Activated CD4-positive, alpha-beta T cell treated with anti-CD3 and anti-CD28 coated beads, Interleukin-2, amount 50 U/mL, for 48 hours (primary cell): Measurements from ENCODE around the gene FHIT.
"Not testable (repeated sequence)": the region's sequence is repeated elsewhere in the genome, so short reads cannot be mapped to it uniquely, and the experiment has no call there.

Source experiments
- DNase-seq, 2 experiments: peaks; one replicate each; pipeline ENCODE4 v3.0.0-alpha.2; 2020

The FHIT gene

DNA sequence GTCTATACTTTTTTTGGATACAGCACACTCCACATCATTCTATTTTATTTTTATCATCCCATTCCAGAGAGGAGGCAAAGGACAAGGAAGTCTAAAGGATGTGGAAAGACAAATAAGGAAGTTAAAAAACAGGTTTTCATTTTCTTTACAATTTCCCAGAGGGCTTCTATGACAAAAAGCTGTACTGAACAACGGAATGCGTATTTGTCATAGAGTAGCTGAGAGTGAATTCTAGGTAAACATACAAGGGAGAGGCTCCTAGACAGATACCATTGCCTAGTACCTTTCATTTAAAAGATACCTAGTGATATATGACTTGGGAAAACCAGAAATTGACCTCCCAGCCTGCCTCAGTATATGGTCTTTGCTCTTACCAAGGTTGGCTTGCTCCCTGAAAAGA is 341.7 kb downstream of the FHIT start:
- no peak for DNase-seq

DNA sequence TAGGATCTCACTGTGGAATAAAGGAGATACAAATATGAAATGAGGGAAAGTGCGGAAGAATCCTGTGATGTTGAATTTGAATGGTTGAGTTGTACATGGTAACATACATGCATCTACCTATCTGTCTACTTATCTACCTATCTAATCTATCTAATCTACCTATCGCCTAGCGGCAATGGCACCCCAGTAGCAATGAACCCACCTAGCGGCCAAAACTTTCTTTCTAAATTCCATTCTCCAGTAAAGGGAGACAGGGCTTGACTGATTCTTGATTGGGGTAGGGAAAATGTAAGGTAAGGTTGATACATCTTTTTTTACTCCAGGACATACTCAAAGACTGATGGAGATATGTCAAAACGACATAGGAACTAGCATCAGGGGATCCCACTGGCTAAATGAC is 345.0 kb downstream of the FHIT start:
- no peak for DNase-seq

DNA sequence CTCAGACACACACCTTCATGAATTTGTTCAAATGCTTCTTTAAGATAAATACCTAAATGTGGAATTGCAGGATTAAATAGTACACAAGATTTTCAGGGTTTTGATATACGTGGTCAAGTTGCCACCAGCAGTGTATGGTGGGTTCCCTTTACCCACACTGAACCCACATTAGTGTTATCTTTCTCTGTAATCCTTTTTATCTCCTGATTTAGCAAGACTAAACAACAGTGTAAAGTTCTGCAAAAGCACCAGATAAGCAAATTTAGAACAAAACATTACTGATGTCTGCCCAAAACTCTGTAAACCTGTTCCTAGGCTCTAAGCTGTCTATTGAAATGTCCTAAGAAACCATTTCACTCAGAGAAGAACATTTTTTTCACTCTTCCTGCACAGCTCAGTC is 352.9 kb downstream of the FHIT start:
- no peak for DNase-seq

DNA sequence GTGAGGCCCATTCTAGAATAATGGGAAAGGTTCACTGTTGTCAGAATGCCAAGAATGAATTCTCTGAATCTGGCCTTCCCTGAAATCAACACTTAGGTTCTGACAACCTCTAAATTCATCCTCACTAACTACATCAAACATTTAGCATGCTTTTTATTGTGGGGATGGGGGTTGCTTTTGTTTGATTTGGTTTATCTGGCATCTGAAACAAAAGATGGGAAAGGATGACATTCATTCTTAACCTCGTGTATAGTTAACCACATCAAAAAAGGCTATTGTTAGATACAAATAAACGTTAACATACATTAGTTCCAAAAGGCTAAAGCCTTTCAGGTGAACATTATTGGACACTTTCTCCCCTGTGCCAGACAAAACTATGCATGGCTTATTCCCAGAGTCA is 357.3 kb downstream of the FHIT start:
- DNase-seq = no peak

DNA sequence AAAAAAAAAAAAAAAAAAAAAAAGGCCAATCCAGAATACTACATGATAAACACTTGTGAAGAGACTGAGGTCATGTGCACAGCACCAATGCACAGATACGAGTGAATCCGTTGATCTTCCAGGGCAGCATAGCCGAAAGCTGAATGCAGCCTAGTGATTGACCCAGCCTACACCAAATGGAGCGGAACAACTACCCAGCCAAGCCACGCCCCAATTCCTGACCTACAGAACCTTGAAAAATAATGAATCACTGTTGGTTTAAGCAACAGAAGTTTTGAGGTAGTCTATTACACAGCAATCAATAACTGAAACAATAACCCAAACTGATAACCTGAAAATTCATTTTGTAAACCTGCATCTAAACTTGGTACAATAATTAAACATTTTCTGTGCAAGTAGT is 361.0 kb downstream of the FHIT start:
- DNase-seq = no peak

DNA sequence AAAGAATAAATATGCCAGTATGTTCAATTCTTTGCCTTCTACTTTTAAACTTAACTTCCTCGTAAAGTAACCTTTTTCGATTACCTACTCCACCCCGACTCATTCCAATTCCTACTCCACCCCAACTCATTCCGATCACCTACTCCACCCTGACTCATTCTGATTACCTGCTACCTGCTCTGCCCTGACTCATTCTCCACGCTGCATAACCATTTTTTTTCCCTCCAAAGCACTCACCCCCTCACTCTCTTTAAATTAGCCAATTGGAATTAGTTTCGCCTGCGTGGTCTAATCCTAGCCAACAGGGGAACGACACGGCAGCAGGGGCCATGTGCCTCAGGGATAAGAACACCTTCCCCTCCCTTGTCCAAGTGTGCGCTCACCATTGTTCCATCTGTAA is 362.3 kb downstream of the FHIT start:
- DNase-seq = not testable (repeated sequence)

DNA sequence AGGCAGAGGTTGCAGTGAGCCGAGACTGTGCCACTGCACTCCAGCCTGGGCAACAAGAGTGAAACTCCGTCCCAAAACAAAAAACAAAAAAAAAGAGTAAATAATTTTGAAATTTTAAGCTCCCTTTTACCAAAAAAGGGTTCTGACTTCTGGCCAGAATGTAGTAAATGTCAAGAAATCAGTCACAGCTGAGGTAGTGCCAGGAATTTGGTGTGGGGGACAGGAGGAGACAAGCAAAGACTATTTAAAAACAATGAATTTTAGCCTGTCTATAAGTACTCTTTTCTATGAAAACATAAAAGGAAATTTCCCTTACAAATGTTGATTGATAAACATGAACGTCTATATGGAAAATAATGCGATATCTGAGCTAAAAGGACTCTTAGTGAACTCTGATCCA is 363.7 kb downstream of the FHIT start:
- DNase-seq = no peak

DNA sequence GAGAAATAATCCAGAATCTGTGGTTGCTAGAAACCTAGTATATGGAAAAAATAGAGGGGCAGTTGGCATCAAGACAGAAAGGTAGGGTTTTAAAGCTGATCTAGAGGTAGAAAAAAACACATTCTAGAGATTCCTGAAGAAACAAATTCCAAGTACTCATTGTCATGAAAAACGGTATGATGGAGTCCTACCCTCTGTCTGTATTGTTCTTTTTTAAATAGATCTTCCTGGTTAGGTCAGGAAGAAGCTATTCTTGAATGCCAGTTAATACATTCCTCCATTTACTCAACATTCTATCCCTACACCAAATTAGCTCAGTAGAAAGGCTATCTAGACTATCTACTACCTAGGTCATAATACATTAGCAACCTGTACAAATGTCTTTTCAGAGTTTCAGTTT is 364.7 kb downstream of the FHIT start:
- no peak for DNase-seq

DNA sequence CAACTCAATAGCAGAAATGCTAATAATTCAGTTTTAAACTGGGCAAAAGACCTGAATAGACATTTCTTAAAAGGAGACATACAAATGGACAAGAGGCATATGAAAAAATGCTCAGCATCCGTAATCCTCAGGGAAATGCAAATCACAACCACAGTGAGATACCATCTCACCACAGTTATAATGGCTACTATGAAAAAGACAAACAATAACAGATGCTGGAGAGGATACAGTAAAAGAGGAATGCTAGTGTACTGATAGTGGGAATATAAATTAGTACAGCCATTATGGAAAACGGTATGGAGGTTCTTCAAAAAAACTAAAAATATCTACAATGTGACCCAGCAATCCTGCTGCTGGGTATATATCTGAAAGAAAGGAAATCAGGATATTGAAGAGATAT is 367.2 kb downstream of the FHIT start:
- DNase-seq = no peak

DNA sequence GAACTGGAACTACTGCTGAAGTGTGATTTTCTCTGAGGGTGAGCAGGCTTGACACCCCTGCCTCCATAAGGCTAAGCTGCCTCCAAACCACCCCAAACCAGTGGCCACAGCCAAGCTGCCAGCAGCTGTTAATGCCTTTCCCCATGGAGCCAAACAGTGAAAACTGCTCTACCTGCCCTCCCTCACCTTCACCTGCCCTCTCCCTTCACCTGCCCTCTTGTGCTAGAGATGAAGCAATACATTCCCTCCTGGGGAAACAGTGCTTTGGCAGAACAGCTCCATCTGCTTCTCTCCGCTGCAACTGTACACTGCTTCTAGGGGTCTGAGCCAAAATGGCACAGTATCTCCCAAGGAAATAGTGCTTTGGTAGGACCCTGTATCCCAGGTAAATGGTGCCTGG is 374.1 kb downstream of the FHIT start:
- no peak for DNase-seq

DNA sequence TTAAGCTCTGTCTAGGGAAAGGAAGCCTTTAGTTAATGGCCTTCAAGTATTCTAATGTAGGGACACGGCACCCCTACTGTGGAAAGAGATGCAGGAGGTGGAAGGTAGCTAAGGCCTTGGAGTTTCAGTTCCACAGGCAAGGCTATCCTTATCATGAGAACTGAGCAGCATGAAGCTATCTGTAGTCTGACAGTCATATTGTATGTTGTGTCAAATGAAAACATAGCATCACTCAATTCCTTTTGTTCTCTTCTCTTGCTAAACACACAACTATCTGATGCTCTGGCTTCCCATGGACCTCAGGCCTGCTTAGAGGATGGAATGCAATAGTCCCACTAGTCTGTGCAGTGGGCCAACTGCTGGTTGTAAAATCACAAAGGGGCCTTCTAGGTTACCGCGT is 380.9 kb downstream of the FHIT start:
- no peak for DNase-seq

DNA sequence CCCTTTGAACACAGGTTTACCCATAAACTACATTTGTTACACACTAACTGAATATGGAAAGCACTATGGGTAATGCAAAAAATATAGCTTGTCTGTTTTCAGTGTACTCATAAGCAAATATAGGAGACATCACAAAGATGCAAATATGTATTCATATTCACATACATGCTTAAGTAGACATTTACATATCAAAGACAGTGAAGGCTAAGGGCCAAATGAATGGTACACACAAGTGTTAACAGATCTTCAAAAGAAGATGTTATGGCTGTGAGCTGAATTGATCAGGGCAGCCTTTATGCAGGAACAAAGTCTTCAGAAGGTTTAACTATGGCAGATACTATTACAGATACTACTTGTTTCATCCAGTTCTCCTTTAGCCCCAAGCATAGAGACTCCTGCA is 384.1 kb downstream of the FHIT start:
- DNase-seq = no peak

DNA sequence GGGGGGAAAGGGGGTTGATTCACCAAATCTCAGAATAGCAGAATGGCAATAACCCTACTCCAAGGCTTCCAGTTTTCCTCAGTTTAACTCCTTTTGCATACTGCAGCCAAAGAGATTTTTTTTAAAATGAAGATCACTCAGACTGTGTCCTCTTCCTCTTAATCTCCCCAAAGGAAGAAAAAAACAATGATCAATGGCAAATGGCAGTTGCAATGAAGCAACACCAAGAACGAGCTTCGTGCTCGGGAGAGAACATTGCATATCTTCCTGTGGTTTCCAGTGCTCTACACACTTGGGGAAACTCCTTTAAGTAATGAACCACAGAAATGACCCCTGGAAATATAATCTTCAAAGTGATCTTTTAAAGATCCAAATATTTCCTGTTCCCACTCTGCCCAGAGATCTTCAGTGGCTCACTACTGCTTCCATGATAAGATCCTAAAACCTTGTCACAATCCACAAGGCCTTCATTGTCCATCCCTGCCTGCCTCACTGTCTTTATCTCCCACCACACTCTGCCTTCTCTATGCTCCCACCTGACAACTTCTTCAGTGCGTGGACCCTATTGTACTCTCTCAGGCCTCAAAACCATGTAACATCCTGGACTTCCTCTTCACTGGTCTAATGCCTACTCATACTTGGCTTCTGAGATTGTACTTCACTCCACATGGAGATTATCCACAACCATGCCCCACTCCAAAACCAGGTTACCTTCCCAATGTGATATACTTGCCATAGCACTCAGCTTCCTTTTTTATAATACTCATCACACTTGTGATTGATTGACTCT is 394.8 kb downstream of the FHIT start:
- DNase-seq = no peak

DNA sequence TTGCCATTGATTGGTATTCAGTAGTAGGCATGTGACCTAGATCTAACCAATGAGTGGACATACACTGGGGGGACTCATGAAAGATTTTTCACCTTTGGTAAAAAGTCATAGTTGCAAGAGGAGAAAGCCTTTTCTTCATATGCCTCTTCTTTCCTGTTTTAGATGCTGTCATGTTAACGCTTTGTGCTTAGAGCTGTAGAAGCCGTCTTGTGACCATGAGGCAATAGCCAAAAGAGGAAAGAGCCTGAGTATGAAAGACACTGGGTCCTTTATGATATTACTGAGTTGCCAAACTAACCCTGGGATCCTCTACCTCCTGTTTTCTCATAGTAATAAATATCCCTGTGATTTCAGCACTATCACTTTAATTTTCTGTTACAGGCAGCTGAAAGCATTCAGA is 396.0 kb downstream of the FHIT start:
- DNase-seq = no peak

DNA sequence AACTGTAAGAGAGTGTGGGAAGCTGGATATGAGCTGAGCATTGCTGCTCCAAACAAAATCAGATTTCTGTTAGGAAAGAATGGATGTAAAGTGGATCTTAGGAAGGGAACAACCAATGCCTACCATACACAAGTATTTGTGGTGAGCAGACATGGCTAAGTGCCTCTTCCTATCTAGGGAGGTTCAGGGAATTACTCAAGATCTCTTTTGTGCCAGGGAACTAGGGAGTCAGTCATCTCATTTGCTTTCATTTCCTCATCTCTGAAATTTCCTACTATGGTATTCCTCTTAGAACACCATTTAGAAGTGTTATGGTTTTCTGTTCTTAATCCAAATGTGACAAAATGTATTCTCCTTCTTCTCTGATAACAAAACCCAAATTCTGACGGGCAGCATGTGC is 396.5 kb downstream of the FHIT start:
- no peak for DNase-seq

DNA sequence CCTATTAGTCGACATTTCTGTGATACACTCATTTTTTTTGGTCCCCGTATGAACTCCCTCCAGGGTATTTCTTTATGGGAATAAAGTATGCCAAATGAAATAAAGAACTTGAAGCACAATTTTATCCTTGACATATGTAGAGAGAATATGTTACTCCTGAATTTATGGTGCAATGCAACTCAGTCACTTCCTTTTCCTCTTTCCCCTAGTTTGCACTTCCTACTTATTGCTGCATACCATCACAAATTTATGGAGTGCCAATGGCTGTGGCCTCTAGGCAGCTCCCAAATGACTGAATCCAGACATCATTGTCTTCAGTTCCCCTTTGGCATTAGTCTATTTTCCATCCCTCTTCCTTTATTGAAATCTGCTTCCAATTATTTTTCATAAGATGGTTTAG is 403.5 kb downstream of the FHIT start:
- DNase-seq = no peak

DNA sequence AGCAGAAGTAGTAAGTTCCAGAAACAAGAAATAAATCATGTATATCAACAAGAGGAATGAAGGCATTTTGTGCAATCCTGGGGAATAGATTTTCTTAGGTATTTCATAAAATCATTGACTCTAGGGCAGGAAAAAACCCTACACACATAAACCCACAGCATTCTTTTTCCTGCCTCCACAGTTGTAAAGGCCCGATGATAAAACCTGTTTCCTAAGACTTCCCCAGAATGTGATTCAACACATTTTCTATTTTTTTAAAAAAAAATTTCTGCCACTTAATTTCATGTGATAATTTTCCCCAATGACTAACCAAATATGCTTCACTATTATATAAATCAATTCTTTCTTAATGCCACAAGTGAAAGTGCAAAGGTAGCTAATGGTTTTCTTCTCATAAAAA is 407.0 kb downstream of the FHIT start:
- DNase-seq = no peak

DNA sequence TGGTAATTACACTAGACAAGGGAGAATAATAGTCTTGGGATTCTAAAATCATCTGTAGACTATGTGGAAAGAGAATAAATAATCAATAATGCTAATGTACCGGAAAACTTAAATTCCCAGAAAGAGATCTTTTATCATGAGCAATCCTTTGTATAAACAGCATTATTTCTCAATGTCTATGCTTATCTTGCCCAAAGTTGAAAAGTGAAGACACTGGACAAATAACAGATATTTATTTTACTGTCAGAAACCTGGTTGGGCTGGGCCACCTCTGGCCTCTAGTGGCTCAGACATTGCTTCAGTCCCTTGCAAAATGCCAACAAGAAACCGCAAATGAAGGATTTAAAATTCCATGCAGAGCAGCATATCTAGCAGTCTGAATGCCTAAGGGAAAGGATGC is 409.9 kb downstream of the FHIT start:
- no peak for DNase-seq

DNA sequence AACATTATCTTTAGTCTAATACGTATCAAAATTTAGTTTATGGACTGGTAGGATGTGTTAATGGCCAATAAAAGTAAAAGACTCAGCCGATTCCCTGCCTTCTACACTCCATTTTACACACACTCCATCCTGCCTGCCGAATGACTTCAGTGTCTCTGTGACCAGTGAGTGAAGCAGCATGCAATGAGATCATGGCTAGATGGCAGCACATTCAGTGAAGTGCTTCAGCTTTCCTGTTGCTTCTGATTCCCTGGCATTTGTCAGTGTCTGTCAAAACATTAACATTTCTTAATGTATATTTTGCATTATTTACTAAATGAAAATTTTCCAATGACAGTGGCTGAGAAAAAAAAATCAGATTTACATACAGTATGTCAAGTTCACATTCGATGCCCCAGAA is 412.0 kb downstream of the FHIT start:
- no peak for DNase-seq

DNA sequence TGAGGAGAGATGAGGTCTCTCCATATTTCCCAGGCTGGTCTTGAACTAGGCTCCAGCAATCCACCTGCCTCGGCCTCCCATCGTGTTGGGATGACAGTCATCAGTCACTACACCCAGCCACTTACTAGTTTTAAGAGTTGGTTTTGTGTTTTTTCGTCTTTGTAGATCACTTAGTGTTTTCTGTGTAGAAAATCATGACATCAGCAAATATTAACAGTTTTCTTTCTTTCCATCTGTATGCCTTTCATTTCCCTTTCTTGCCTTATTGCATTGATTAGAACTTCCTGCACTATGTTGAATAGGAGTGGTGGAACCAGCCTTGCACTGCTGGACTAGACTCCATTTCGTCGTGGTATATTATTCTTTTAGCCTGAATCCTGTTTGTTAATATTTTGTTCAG is 415.5 kb downstream of the FHIT start:
- no peak for DNase-seq

DNA sequence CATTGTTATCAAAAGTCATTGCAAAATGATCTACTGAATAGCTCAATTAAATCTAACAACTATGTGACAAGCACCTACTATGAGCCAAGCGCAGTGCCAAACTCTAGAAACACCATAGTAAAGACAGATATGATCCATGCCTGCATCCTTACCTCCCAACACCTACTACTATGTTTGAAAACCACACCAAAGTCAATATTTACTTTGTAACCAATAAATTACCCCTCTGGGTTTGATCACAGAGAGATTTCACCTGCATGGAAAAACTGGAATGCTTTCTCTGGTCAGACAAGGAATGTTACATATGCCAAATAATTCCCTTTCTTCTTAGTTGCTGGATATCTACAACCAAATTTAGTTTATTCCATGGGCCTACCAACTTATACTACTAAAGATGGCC is 422.2 kb downstream of the FHIT start:
- DNase-seq = no peak

DNA sequence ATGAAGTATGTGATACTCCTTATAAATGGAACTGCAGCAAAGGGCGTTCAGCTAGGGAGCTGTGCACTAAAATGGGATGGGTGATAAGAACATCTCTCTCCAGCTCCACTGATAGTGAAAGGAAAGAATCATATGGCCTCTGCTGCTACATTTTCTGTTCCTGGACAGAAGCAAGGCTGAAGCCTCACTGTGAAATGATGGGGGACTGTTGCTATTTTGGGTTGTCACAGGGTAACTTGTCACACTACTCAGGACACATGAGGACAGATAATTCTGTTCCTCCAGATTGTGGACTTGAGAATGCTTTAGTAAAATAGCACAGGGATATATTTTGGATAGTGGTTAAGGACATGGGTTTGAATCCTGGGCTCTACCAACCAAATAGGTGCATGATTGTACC is 423.6 kb downstream of the FHIT start:
- no peak for DNase-seq

DNA sequence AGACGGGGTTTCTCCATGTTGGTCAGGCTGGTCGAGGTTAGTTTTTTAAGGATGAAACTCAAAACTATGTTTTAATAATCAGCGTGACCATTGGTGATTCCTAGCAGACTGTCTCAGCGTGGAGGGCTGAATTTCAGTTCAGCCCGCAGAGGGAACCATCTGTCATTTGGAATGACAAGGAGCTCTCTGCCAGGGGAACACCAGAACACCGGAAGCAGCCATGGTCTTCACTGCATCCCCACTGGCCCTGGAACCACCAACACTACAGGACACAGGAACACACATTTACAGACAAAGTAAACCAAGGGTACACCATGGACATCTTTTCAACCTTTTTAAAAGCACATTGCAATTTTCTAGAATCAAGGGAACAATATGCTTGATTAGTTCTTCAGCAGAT is 424.7 kb downstream of the FHIT start:
- DNase-seq = no peak

DNA sequence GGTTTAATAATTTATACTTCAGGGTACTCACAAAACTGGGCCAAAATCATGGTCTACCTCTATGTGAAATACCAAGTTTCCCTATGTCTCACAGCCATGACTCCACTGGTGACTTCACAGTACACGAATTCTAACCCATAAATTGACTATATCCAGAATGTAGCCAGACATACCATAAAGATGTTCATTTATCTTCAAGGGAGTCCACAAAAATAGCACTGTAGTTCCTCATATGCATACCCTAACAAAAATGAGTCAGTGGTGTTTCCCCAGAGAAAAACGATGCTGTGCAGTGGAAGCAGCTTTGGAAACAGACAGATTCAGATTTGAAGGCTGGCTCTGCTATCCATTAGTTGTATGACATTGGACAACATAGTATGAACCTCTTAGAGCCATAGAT is 438.8 kb downstream of the FHIT start:
- no peak for DNase-seq

DNA sequence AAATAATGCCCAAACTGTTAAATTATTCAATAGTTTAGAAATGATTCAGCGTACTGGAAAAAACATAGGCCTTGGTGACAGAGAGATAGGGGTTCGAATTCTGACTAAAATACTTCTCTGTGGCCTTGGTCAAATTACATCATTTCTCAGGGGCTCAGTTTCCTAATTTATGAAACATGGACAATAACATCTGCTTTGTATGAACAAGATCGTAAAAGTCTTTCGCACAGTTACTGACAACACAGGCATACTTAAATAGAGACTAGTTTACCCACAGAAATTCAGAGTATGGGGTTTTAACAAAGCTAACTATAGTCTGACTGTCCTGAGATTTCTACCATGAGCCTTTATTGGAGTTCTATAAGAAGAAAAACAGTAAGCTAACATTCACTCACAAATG is 440.4 kb downstream of the FHIT start:
- no peak for DNase-seq
